Measurements from ENCODE around the gene LRCH3.

LRCH3 gene

GRCh38 chr3:197793247-197793646, 2.2 kb downstream of the LRCH3 start:
- DNase-seq = no peak

- no peak for DNase-seq
Measured at GRCh38 chr3:197794115-197794514, 3.1 kb downstream of the LRCH3 start.

GRCh38 chr3:197795200-197795599, 4.1 kb downstream of the LRCH3 start:
- DNase-seq = no peak

- DNase-seq = no peak
Measured at GRCh38 chr3:197796087-197796486, 5.0 kb downstream of the LRCH3 start.

GRCh38 chr3:197798863-197799262, 7.8 kb downstream of the LRCH3 start:
- no peak for DNase-seq

- DNase-seq = no peak
Measured at GRCh38 chr3:197800379-197800778, 9.3 kb downstream of the LRCH3 start.

- DNase-seq = peak; percentile 20
Measured at GRCh38 chr3:197801891-197802778, 11.1 kb downstream of the LRCH3 start.

- no peak for DNase-seq
Measured at GRCh38 chr3:197802779-197803459, 11.9 kb downstream of the LRCH3 start.

- DNase-seq = no peak
Measured at GRCh38 chr3:197804511-197804910, 13.5 kb downstream of the LRCH3 start.

- DNase-seq = no peak
Measured at GRCh38 chr3:197807969-197808587, 17.0 kb downstream of the LRCH3 start.

- no peak for DNase-seq
Measured at GRCh38 chr3:197809356-197810020, 18.4 kb downstream of the LRCH3 start.

GRCh38 chr3:197810901-197811300, 19.8 kb downstream of the LRCH3 start:
- DNase-seq = no peak

- no peak for DNase-seq
Measured at GRCh38 chr3:197811343-197811742, 20.3 kb downstream of the LRCH3 start.

- DNase-seq = no peak
Measured at GRCh38 chr3:197814372-197814771, 23.3 kb downstream of the LRCH3 start.

GRCh38 chr3:197820550-197821335, 29.7 kb downstream of the LRCH3 start:
- DNase-seq = no peak

GRCh38 chr3:197829397-197830045, 38.5 kb downstream of the LRCH3 start:
- no peak for DNase-seq

- no peak for DNase-seq
Measured at GRCh38 chr3:197830308-197830966, 39.4 kb downstream of the LRCH3 start.

GRCh38 chr3:197830967-197831313, 39.9 kb downstream of the LRCH3 start:
- DNase-seq = no peak

- DNase-seq = no peak
Measured at GRCh38 chr3:197833930-197834715, 43.1 kb downstream of the LRCH3 start.

GRCh38 chr3:197835509-197835908, 44.5 kb downstream of the LRCH3 start:
- no peak for DNase-seq

- no peak for DNase-seq
Measured at GRCh38 chr3:197836244-197836643, 45.2 kb downstream of the LRCH3 start.

Data from activated CD4-positive, alpha-beta T cell treated with anti-CD3 and anti-CD28 coated beads, Interleukin-2, amount 50 U/mL, for 1 hour (primary cell).